Cardiac septum (tissue), 1 donor: ENCODE measurements around the gene IFIT2. TPM values are rescaled to one million over a fixed set of nuclear protein-coding genes. Genes with fewer than 3 reads are reported as not detected.
"Not testable (repeated sequence)": the region's sequence is repeated elsewhere in the genome, so short reads cannot be mapped to it uniquely, and the experiment has no call there.

ENCODE experiments used
- DNase-seq: peaks from one replicate; pipeline ENCODE4 v3.0.0-alpha.2; 2020; ENCODE audit warnings: low spot score
- intact Hi-C: fragments of 100-400 bp; cut with DNase I; formaldehyde crosslinking; loops from one replicate; pipeline ENCODE4 v1.14.0; 2022
- total RNA-seq: library from RNA; stranded (reverse); fragmentation: NEBNext Ultra II Directional; extraction: Animal tissue kit (Norgen Biotek cat#: 25700); gene quantifications from one replicate; pipeline ENCODE4 v1.2.1, GENCODE V29; 2021
- donor health status: DM: no; HTN: no; CAD: no.

IFIT2 gene
- total RNA-seq, 1 donor from 2014 or later, result 4.3 TPM

DNA sequence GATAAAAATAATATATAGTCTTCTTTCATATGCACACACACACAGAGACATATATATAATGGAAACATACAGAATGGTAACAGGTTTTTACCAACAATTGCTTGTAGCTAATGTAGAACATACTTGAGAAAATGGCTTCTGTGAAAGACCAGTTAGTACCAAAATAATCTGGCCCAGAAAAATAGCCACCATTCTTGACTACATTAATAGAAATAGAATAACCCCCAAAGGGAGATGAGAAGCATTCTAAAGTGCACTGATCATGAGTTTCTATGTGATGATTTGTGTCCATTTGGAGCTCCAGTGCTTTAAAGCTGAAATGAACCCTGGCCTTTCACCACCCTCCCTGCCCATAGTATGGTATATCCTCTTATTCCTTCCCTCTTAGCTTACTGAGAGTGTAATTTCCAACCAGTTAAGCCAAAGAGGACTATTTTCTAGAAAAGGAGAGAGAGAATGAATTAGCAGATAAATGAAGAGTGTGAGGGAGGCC lies 22.9 kb upstream of the IFIT2 start:
- intact Hi-C loops, result loop anchor here (2.0 to 5.0 kb wide), 2 partner anchors 22 to 73 kb away; no protein-coding TSS in a partner anchor
- DNase-seq, result no peak

DNA sequence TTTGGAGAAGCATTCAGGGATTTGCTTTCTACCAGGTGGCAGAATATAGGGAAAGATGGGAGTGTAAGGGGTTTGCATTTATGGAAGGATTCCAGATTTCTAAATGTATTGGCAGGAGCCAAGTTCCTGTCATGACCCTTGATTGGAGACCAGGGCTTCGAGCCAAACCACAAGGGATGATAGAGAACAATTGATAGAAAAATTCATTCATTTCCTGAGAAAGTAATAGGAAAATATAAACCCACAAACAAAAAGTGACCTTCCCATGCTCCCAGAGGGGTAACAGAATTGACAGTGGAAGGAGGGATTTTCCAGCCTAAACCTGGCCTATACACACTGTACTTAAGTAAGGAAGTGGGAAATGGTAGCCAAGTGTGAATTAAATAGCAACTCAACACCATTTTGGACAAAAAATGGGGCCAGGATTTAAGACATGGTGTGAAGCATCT lies 22.4 kb upstream of the IFIT2 start:
- intact Hi-C loops, result loop anchor here (2.0 to 5.0 kb wide), 2 partner anchors 21 to 73 kb away; no protein-coding TSS in a partner anchor
- no peak for DNase-seq

DNA sequence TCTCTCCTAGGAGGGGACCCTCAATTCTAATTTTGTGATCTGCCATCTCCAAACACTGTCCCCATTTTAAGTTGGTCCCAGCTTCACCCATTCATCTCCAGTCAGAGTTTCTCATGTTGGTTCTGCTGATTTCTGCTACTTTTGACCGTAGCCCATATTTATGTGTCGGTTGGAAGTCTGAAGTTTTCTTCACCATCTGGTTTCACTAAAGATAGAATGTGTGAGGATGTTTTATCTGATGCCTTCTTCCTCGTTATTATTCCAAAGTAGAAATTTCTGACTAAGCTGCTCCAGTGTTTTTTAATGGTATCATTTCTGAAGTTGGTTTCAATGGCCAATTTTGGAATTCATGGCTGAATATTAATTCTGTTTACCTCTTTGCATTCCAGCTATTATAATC lies 21.3 kb upstream of the IFIT2 start:
- intact Hi-C loops, result no loop called here

DNA sequence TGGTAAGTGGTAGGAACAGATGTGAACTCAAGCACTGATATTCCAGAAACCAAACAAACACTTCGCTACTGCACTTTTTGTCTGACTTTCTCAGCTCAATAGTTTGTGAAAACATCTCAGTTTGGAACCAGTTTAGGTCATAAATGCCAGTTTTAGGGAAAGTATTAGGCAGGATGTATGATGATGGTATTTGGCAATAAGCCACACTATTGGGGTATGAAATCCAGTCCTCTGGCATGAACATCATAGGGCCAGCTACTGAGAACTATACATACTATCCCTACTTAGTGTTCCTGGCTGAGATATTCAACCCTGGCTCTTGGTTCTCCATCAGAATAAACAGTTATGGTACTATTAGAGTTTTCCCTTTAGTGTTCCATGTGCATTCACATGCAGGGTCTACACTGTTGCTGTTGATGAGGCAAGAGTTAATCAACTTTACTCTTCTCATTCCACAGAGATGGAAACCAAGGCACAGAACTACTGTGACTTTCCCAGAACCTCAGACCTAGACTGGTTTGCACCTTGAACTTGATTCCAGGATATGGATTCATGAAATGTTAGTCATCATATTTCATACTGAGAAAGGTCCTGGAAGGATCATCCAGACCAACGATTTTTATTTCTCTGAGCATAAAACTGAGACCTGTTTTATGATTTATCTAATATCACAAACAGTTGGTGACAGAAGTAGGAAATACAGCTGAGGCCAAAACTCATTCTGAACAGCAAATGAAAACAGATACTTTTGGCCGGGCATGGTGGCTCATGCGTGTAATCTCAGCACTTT lies 20.0 kb upstream of the IFIT2 start:
- intact Hi-C loops, result no loop called here
- no peak for DNase-seq

More for the DNA sequence above, 21.3 kb upstream of the IFIT2 start:
- no peak for DNase-seq

DNA sequence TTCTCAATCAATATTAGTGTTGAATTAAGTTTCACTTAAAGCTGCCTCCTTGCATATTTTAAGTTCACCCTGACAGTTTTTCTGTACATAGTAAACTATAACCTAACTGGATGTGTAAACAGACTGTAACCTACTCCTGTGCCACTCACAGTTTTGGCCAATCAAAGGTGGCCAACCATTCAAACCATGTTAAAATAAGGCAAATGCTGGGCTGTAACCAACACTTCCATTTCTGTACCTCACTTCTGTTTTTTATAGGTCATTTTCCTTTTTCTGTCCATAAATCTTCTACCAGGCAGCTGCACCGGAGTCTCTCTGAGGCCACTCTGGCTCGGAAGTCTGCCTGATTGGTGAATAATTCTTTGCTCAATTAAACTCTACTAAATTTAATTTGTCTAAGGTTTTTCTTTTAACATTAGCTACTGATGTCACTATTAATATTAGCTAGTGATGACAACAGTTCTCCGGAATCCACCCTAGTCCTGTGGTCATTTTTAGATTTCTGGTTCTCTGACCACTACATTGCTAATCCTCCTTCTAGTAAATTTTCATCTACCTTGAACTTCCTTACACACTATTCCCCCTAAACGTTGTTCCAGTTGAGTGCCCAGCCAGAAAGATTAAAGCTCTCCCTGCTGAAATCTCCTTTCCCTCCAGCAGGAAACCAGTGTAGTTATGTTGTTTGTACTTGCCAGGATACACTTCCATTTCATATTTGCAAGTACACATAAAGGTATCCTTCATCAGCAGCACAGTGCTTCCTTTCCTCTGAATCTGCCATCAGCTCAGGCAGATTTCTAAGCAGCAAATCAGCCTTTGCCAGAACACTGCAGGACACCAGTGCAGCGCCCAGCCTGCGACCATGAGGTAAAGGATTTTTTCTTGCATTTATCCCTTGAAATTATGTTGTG lies 18.6 kb upstream of the IFIT2 start:
- intact Hi-C loops, result no loop called here
- DNase-seq, result no peak

DNA sequence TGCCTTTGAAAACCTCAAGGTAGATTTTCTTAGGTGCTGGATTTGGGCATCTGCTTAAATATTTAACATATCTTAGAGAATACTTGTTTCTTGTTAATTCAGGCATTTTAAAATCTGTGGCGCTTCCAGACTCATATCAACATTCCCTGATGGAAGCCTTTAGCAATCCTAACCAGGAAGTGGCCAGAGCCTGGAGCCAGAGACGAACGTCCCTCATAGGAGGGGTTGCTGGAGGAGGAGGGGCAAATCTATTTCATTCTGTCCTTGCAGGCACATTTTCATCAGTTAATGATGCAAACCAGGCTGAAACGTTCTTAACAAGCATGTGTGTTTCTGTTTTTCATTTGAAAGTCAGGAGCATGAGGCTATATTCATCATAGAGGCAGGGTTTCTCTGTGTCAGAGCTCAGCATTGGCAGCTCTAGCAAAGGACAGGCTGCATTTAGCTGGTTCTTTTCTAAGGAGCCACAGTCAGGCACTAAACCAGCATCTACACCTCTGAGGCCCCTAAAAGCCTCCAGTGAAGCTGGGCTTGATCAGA lies 17.8 kb upstream of the IFIT2 start:
- intact Hi-C loops, result no loop called here
- peak; percentile 78 for DNase-seq

DNA sequence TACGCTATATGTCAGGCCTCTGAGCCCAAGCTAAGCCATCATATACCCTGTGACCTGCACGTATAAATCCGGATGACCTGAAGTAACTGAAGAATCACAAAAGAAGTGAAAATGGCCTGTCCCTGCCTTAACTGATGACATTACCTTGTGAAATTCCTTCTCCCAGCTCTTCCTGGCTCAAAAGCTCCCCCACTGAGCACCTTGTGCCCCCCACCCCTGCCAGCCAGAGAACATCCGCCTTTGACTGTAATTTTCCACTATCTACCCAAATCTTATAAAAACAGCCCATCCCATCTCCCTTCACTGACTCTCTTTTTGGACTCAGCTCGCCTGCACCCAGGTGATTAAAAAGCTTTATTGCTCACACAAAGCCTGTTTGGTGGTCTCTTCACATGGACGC lies 17.1 kb upstream of the IFIT2 start:
- intact Hi-C loops, DNase-seq: not testable (repeated sequence)

DNA sequence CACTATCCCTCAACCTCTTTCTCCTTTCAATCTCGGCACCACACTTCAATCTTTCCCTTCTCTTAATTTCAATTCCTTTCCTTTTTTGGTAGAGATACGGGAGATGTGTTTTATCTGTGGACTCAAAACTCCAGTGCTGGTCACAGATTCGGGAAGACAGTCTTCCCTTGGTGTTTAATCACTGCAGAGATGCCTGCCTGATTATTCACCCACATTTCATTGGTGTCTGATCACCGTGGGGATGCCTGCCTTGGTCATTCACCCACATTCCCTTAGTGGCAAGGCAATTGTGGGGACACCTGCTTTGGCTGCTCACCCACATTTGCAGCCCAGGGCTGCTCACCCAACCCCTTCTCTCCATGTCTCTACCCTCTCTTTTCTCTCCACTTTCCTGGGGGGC lies 16.5 kb upstream of the IFIT2 start:
- intact Hi-C loops, DNase-seq: not testable (repeated sequence)

DNA sequence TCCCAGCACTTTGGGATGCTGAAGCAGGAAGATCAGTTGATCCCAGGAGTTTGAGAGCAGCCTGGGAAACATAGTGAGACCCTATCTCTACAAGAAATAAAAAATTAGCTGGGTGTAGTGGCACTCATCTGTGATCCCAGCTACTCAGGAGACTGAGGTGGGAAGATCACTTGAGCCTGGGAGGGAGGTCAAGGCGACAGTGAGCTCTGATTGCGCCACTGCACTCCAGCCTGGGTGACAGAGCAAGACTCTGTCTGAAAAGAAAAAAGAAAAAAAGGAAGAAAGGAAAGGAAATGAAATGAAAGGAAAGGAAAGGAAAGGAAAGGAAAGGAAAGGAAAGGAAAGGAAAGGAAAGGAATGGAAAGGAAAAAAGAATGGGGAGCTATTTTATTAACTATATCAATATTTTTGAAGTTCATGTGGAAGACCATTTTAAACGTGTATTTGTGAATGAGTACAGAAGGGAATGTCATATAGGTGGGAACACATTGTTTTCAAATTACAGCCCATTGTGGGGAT lies 7.1 kb upstream of the IFIT2 start:
- DNase-seq, result no peak
- intact Hi-C loops, result no loop called here

DNA sequence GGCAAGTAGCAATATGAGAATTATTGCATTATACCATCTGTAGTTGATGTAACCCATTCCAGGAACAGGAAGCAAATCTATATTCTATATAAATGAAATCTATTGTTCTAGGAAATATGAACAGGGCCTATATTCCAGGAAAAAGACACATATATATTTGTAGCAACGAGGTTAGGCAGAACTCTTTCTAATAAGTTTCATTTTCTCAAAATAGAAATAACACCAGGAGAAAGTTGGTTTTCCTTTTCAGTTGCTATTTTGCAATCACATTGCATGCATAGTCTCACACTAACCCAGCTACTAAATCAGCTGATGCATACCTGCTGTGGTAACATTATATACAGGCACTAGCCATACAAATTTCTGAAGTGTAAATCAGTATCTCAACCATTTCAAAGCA lies 6.2 kb upstream of the IFIT2 start:
- intact Hi-C loops, result no loop called here
- DNase-seq, result no peak

DNA sequence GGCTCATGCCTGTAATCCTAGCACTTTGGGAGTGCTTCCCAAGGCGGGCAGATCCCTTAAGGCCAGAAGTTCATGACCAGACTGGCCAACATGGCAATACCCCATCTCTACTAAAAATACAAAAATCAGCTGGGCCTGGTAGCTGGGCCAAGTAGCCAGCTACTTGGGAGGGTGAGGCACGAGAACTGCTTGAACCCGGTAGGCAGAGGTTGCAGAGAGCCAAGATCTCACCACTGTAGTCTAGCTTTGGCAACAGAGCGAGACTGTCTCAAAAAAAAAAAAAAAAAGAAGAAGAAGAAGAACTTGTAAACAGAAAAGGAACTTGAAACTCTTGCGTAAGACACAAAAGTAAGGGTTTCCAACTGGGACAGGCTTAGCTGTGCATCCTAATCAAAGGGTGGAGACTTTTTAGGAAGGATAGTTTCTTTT lies 5.6 kb upstream of the IFIT2 start:
- intact Hi-C loops, result no loop called here
- DNase-seq, result no peak

DNA sequence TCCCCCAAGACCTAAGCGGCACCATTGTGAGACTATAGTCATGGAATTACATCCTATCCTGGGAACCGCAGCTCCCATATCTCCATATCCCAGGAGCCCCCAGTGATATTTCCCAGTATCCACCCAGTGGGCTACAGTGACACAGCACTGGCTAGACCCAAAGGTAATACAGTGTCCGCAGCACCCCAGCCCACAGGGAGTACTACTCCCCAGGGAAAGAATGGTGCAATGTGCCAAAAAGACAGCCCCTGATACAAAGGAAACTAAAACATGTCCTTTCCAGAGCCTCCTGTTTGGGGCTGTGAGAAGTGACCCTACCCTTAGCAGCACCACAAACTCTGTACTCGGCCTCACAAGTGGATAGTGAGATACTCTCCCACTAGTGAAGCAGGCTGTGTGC lies 4.5 kb upstream of the IFIT2 start:
- intact Hi-C loops, result no loop called here

DNA sequence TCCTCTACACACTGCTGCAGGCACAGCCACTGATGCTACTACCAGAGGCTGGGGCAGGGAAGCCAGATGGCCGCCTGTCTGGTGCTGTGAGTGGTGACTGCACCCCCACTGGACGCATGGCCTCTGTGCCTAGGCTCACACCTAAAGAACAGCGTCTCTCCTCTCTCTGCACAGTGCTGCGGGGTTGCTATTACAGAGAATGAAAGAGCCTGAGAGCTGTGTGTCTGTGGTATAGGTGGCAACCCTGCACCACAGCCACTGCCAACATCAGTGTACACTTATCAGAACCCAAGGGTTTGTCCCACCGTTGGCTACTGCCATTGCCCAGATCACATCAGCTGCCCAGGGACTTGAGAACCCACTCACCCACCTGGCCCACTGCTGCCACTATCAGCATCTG lies 4.1 kb upstream of the IFIT2 start:
- DNase-seq, result no peak
- intact Hi-C loops, result no loop called here

More for the DNA sequence above, 4.5 kb upstream of the IFIT2 start:
- no peak for DNase-seq

DNA sequence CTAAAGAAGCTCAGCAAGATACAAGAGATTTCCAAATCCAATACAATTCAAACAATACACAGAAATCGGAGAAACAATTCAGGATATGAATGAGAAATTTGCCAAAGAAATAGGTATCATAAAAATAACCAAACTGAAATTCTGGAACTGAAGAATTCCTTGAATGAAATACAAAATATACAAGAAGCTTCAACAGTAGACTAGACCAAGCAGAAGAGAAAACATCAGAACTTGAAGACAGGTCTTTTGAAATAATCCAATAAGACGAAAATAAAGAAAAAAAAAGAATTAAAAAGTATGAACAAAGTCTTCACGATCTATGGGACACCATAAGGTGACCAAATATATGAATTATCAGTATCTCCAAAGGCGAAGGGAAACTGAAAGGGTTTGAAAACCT lies 2.8 kb upstream of the IFIT2 start:
- DNase-seq, result no peak
- intact Hi-C loops, result no loop called here

DNA sequence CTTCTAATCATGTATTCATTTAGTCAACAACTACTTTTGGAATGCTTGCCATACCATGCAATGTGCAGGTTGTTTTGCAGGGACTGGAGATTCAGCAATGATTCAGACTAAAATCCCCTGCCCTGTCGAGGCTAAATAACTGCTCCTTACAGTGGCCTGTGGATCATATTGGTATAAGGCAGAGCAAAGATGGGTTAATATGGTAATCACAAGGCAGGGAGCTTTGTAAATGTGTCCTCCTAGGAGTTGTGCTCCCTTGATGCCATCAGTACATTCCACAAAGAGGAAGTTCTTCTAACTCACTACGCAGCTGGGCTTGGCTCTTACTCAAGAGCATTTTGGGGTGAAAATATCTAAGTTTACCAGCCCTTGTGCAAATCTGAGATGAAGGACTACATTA lies 614 bp upstream of the IFIT2 start:
- DNase-seq, result no peak
- intact Hi-C loops, result loop anchor here (2.0 kb wide), 1 partner anchor 22 kb away; no protein-coding TSS in a partner anchor

DNA sequence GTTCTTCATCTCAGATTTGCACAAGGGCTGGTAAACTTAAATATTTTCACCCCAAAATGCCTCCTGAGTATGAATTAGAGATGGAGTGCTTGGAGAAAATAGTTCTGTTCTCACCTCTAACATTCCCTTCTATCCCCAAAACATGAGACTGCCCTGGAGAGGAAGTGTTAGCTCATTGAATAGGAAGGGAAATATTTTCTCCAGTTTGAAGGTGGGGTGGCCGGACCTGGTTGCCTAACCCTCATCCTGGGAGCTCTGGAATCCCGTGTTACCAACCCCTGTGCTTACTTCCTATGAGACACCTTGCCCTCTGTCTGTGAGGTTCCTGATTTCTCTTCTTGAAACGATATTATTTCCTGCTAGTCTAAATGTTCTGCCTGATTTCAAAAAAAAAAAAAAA lies 779 bp downstream of the IFIT2 start:
- intact Hi-C loops, result no loop called here
- no peak for DNase-seq

DNA sequence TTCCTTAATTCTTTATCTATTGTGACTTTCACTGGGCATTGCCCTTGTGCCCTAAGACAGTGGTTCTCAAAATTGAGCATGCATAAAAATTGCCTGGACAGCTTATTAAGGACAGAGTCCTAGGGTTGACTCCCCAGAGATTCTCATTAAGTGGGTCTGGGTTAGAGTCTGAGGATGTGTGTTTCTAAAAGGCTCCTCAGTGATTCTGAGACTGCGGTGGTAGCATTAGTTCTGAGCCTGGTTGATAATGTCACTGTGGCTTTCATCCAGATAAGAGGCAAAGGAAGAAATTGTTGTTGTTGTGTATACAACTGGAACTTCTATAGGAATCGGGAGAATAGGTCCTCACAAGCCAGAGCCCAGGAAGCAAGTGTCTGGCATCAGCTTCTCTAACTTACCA lies 1.3 kb downstream of the IFIT2 start:
- DNase-seq, result no peak
- intact Hi-C loops, result no loop called here

DNA sequence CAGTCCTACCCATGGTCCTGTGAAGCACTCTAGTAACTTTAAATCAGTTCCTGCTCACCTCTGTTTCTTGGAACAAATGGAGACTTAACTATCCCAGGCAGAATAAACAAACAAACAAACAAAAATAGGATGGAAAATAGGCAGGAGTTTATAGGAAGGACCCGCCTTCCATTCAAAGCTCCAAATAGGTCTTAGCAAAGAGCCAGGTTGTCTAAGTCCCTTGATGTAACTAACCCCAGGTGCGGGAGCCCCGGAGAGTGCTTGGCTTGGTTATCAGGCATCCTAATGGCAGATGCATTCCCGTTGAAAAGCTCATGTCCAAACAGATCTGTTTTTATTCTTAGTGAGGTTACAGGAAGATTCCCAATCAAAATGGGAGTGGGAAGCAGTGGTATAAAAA lies 2.2 kb downstream of the IFIT2 start:
- DNase-seq, result no peak
- intact Hi-C loops, result no loop called here

DNA sequence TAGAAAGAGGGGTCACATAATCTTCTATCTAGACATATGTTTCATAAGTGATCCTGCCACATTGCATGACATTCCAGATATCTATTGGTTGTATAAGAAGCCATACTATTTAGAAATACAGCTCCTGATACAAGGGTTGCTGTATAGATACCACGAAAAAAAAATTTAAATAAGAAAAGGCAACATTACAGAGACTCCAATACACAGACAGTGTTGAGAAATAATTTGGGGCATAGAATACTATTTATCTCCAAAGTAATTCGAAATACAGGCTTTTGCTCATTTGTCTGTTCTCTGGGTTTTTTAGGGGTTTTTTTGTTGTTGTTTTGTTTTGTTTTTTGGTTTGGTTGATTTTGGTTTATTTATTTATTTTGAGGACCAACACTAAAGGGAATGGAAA lies 2.6 kb downstream of the IFIT2 start:
- intact Hi-C loops, result no loop called here
- no peak for DNase-seq

DNA sequence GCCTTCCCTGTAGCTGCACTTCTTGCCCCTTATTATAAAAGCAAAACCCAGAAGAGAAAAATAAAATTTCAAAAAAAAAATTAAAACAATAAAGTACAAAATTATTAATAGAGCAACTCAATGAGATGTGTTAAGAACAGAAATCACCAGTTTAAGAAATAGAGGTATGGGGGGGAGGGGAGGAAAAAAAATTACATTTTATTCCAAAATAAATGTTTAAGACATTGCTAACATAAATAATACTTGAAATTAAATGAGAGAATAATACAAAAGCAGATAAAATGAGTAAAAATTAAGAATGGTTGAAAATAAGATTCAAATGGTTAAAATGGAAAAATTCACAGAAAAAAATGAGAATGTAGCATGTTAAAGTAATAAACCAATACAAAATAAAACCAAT lies 3.1 kb downstream of the IFIT2 start:
- intact Hi-C loops, result no loop called here
- DNase-seq, result no peak
